Endothelial cell of umbilical vein (primary cell): Measurements from ENCODE around the gene IL1R2. TPM values are rescaled to one million over a fixed set of nuclear protein-coding genes. Genes with fewer than 3 reads are reported as not detected.

ENCODE experiments used
- BruUV-seq: library from RNA; stranded (reverse); fragments of 400-500 nt; replicated peaks from 2 replicates; lab custom pipeline; 2021; lab: Mats Ljungman, UMichigan
- CTCF ChIA-PET: fragments of 300-600, 350-600 bp; sonication (Branson Sonifier 250); formaldehyde crosslinking; loops from one replicate; lab custom pipeline; 2021; ENCODE audit warnings: antibody characterized with exemption, inconsistent platforms; lab: Charles Lee
- POLR2A ChIA-PET: fragments of 300-600, 350-600 bp; sonication (Branson Sonifier 250); formaldehyde crosslinking; loops from one replicate; lab custom pipeline; 2021; ENCODE audit warnings: antibody characterized with exemption, inconsistent platforms; lab: Charles Lee
- DNase-seq: peaks from one replicate; pipeline ENCODE4 v3.0.0-alpha.2; 2011; ENCODE audit warnings: low read depth, low spot score
- FAIRE-seq: peaks from 2 replicates; lab custom pipeline; 2011; peaks lifted over from hg19 to GRCh38; lab: Jason Lieb, UNC
- H2AFZ ChIP-seq: 2 replicates; pipeline ENCODE4 v1.6.0; 2012; ENCODE audit warnings: low read depth, low read length, control low read depth, inconsistent platforms
- H3K27ac ChIP-seq: 2 replicates; pipeline ENCODE4 v1.5.1; 2011; ENCODE audit warnings: low read depth, mild to moderate bottlenecking, control low read depth, low read length, moderate library complexity; ENCODE audit not compliant: insufficient read depth
- H3K27me3 ChIP-seq, 2 experiments: 2 replicates each; pipeline versions ENCODE4 v1.6.0 to v1.6.1; 2011; ENCODE audit warnings: low read length in 2 of 2, mixed read lengths in 1 of 2; ENCODE audit not compliant: control insufficient read depth in 2 of 2, insufficient read depth in 2 of 2
- H3K36me3 ChIP-seq, 2 experiments: 2 replicates in 1 of 2; 3 replicates in 1 of 2; pipeline ENCODE4 v1.5.1; 2011; ENCODE audit warnings: low read length in 2 of 2, mild to moderate bottlenecking in 1 of 2, moderate library complexity in 1 of 2; ENCODE audit not compliant: control insufficient read depth in 2 of 2, insufficient read depth in 2 of 2; ENCODE audit errors: extremely low read depth in 1 of 2
- H3K4me1 ChIP-seq: 3 replicates; pipeline ENCODE4 v1.5.1; 2011; ENCODE audit warnings: mild to moderate bottlenecking, low read length; ENCODE audit not compliant: control insufficient read depth, insufficient read depth; ENCODE audit errors: extremely low read depth
- H3K4me2 ChIP-seq: 2 replicates; pipeline ENCODE4 v1.6.1; 2011; ENCODE audit warnings: low read length, control low read depth, mixed read lengths; ENCODE audit not compliant: insufficient read depth
- H3K4me3 ChIP-seq, 3 experiments: fragments of 200-600 bp in 1 of 3; sonication (generic), shearing (Covaris generic) in 1 of 3; replicated peaks in 1 of 3; 2 replicates each; pipeline ENCODE4 v1.5.1; 2011 to 2016; ENCODE audit warnings: control low read depth in 3 of 3, low read length in 3 of 3, mild to moderate bottlenecking in 2 of 3, inconsistent platforms in 1 of 3, low read depth in 1 of 3, moderate library complexity in 1 of 3; ENCODE audit not compliant: insufficient read depth in 1 of 3
- H3K79me2 ChIP-seq: 2 replicates; pipeline ENCODE4 v1.6.0; 2012; ENCODE audit warnings: low read length, inconsistent platforms; ENCODE audit not compliant: control insufficient read depth, insufficient read depth
- H3K9ac ChIP-seq: replicated peaks from 2 replicates; pipeline ENCODE3; 2011; ENCODE audit warnings: low read length, control low read depth; ENCODE audit not compliant: insufficient read depth; ENCODE audit errors: extremely low read depth
- H3K9me1 ChIP-seq: replicated peaks from 3 replicates; pipeline ENCODE4 v1.6.0; 2011; ENCODE audit warnings: mild to moderate bottlenecking, low read length; ENCODE audit not compliant: control insufficient read depth, insufficient read depth; ENCODE audit errors: extremely low read depth
- H3K9me3 ChIP-seq: replicated peaks from 2 replicates; pipeline ENCODE4 v1.5.1; 2012; ENCODE audit warnings: low read length, inconsistent platforms; ENCODE audit not compliant: control insufficient read depth, insufficient read depth
- H4K20me1 ChIP-seq: replicated peaks from 2 replicates; pipeline ENCODE3; 2011; ENCODE audit warnings: mild to moderate bottlenecking, low read length; ENCODE audit not compliant: control insufficient read depth, insufficient read depth; ENCODE audit errors: extremely low read depth
- FOS ChIP-seq: IDR thresholded peaks from 2 replicates; pipeline ENCODE4 v1.6.1; 2011; ENCODE audit warnings: mild to moderate bottlenecking, low read length, moderate library complexity, borderline replicate concordance; ENCODE audit not compliant: insufficient read depth
- GATA2 ChIP-seq: IDR thresholded peaks from 2 replicates; pipeline ENCODE4 v1.7.0; 2011; ENCODE audit warnings: low read depth, mild to moderate bottlenecking, moderate library complexity, mixed read lengths, low read length; ENCODE audit not compliant: insufficient read length, insufficient read depth
- MYC ChIP-seq: IDR thresholded peaks from one replicate; pipeline ENCODE4 v1.6.1; 2011; ENCODE audit warnings: mild to moderate bottlenecking, low read depth, low read length
- POLR2A ChIP-seq: IDR thresholded peaks from 2 replicates; pipeline ENCODE4 v1.6.1; 2012; ENCODE audit warnings: low read depth, mild to moderate bottlenecking, control low read depth, low read length
- POLR2AphosphoS5 ChIP-seq: IDR thresholded peaks from 2 replicates; pipeline ENCODE4 v1.6.1; 2012; ENCODE audit warnings: low read depth, mild to moderate bottlenecking, control low read depth, low read length, moderate library complexity; ENCODE audit not compliant: insufficient read depth
- dilution Hi-C: fragments of 300-500 bp; cut with MboI; formaldehyde crosslinking; loops from one replicate; pipeline ENCODE4 v1.15.0; 2019; ENCODE audit warnings: low sequenced_read_pairs; ENCODE audit not compliant: extremely low pct_ligation_motif_present
- intact Hi-C: fragments of 100-400 bp; cut with micrococcal nuclease; formaldehyde crosslinking; loops from one replicate; pipeline ENCODE4 v1.10.0; 2022
- polyA plus RNA-seq, 4 experiments: library from polyadenylated mRNA; depleted of rRNA in 3 of 4; stranded (reverse) in 3 of 4; unstranded in 1 of 4; fragments of >200 nt; gene quantifications; 2 replicates each; pipeline versions ENCODE4 v1.2.1 to v1.2.3, GENCODE V29; 2011 to 2012; ENCODE audit warnings: missing spikeins in 1 of 4
- total RNA-seq: library from RNA; stranded (reverse); gene quantifications from 2 replicates; pipeline ENCODE4 v1.2.3, GENCODE V29; 2021
- TF ChIP-seq, protein P1 (sequence below): IDR thresholded peaks from 2 replicates; pipeline ENCODE4 v1.6.1; 2011; ENCODE audit not compliant: insufficient read depth, insufficient read length

The IL1R2 gene
- total and polyA plus RNA-seq, 2 donors (not counting 3 experiments of a cell fraction or from before 2014, with no cell fraction given), result not detected

DNA sequence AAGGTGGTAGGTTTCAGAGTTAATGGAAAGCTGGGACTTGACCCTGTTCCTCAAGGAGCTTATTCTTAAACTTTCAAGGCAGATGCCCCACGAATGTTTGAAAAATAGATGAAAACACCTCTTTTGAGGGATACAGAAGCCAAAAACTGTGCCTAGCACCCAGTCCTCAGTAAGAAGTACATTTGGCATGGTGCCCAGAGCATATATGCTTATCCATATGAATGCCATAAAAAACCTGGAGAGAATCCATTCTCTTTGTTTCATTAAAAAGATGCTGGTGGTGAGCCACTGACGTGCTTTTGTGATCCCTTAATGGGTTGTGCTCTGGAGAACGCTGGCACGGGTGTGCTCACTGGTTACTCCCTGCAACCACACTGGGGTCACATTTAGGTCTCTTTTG, 69.0 kb downstream of the IL1R2 start:
- Histone ChIP-seq H3K4me3 (no peak overlapping the region), H3K9me1 (no peaks in the 10 kb centered on the region), H3K9ac (no peak overlapping the region), H3K4me1 (peaks cover 17% of the 10 kb centered on the region), H2AFZ (no peak overlapping the region), H3K27ac (no peak overlapping the region), H3K79me2 (no peaks in the 10 kb centered on the region), H3K27me3 (no peaks in the 10 kb centered on the region), H3K4me2 (no peak overlapping the region), H3K9me3 (no peaks in the 10 kb centered on the region), H4K20me1 (no peaks in the 10 kb centered on the region), H3K36me3 (no peaks in the 10 kb centered on the region)
- CTCF ChIA-PET, result interaction anchor here (2.1 kb wide), 1 partner anchor 180 kb away, joined by 5 read pairs; no protein-coding TSS in a partner anchor
- POLR2A ChIA-PET, result no interaction called here
- no TSS peak for BruUV-seq
- dilution Hi-C loops (no loop called here), intact Hi-C loops (loop anchor here (5.0 kb wide), 2 partner anchors 38 to 77 kb away; no protein-coding TSS in a partner anchor)
- TF ChIP-seq, protein P1, sequence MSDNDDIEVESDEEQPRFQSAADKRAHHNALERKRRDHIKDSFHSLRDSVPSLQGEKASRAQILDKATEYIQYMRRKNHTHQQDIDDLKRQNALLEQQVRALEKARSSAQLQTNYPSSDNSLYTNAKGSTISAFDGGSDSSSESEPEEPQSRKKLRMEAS, result no peak
- TF ChIP-seq FOS, result no peak
- no peak for TF ChIP-seq MYC
- no peak for TF ChIP-seq POLR2A
- DNase-seq (no peak), FAIRE-seq (no peak)

DNA sequence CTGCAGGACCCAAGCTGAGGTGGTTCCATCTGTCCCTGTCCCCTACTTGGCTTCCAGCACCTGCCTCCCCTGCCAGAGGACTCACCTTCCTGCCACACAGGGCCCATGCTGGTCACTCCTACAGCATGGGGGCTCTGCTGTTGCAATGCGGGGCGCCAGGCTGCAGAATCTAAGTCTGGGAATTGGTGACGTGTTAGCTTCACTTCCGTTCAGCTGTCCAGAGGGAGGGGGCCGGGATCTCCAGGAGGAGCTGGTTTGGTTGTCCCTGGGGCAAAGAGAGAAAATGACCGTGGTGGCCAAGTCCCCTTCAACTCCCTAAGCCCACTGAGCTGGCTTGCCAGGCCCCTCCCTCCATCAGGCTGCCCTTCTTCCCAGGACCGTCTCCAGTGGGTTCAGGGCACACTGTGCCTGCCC, 69.5 kb downstream of the IL1R2 start:
- H3K4me1 ChIP-seq, result peaks cover 17% of the 10 kb centered on the region
- H2AFZ ChIP-seq, result no peak overlapping the region
- no peaks in the 10 kb centered on the region for H4K20me1 ChIP-seq
- no peaks in the 10 kb centered on the region for H3K9me3 ChIP-seq
- ChIA-PET POLR2A (no interaction called here), CTCF (interaction anchor here (2.1 kb wide), 1 partner anchor 179 kb away, joined by 5 read pairs; no protein-coding TSS in a partner anchor)
- intact Hi-C loops (loop anchor here (5.0 kb wide), 2 partner anchors 39 to 76 kb away; no protein-coding TSS in a partner anchor), dilution Hi-C loops (no loop called here)
- DNase-seq, result no peak
- no peak for FAIRE-seq
- H3K9ac ChIP-seq, result no peak overlapping the region
- no peaks in the 10 kb centered on the region for H3K9me1 ChIP-seq
- no peaks in the 10 kb centered on the region for H3K79me2 ChIP-seq
- no TSS peak for BruUV-seq
- TF ChIP-seq GATA2 (no peak), POLR2AphosphoS5 (no peak), POLR2A (no peak)
- H3K36me3 ChIP-seq, result no peaks in the 10 kb centered on the region
- no peak overlapping the region for H3K4me2 ChIP-seq
- H3K4me3 ChIP-seq, result no peak overlapping the region
- no peak overlapping the region for H3K27ac ChIP-seq
- H3K27me3 ChIP-seq, result no peaks in the 10 kb centered on the region
